HG03175 (cell line): ENCODE data around the gene NLRP7.

Source experiments
- ATAC-seq: cut with Tn5 transposase; IDR thresholded peaks from one replicate; pipeline ENCODE4 v1.9.1; 2021; ENCODE audit warnings: mild to moderate bottlenecking, moderate library complexity; ENCODE audit not compliant: unreplicated experiment

Gene NLRP7

GRCh38 chr19:54875506-54875905 lies 71.8 kb downstream of the NLRP7 start:
- no peak for ATAC-seq

- ATAC-seq, result no peak
Measured at GRCh38 chr19:54873990-54874389, 73.3 kb downstream of the NLRP7 start, which contains the start of gene FCAR. FCAR (plus strand) TSS chr19:54874235; CDS start chr19:54874290, 55 bp downstream.
